Measurements from ENCODE around the gene CFL2. TPM values are rescaled to one million over a fixed set of nuclear protein-coding genes. Genes with fewer than 3 reads are reported as not detected.

Gene CFL2
- total RNA-seq, 4 donors from 2014 or later = 35.3 to 69.4 (median 67.4) TPM

Small RNAs within 50 kb of the gene (small RNA-seq; reads per million reads assigned to genes)
- gene RNU6-1261P = not detected

Other genes starting within 250 kb of the CFL2 start
- 10 to 100 TPM; 17.1 to 39.2 (median 35.7) TPM for gene EAPP, start 174.9 kb downstream of the CFL2 start, total RNA-seq
- gene SNX6, start 84.4 kb downstream of the CFL2 start, total RNA-seq = 100 to 1,000 TPM in 3 of 4 donors, 10 to 100 TPM in 1; 98.7 to 172 (median 129) TPM
- 10 to 100 TPM; 22.7 to 86.7 (median 56.0) TPM for gene BAZ1A, start 160.8 kb upstream of the CFL2 start, total RNA-seq